ENCODE results near the gene CD79A. TPM values are rescaled to one million over a fixed set of nuclear protein-coding genes. Genes with fewer than 3 reads are reported as not detected.

CD79A gene
- total RNA-seq, 1 donor from 2014 or later: 0.36 TPM

DNA sequence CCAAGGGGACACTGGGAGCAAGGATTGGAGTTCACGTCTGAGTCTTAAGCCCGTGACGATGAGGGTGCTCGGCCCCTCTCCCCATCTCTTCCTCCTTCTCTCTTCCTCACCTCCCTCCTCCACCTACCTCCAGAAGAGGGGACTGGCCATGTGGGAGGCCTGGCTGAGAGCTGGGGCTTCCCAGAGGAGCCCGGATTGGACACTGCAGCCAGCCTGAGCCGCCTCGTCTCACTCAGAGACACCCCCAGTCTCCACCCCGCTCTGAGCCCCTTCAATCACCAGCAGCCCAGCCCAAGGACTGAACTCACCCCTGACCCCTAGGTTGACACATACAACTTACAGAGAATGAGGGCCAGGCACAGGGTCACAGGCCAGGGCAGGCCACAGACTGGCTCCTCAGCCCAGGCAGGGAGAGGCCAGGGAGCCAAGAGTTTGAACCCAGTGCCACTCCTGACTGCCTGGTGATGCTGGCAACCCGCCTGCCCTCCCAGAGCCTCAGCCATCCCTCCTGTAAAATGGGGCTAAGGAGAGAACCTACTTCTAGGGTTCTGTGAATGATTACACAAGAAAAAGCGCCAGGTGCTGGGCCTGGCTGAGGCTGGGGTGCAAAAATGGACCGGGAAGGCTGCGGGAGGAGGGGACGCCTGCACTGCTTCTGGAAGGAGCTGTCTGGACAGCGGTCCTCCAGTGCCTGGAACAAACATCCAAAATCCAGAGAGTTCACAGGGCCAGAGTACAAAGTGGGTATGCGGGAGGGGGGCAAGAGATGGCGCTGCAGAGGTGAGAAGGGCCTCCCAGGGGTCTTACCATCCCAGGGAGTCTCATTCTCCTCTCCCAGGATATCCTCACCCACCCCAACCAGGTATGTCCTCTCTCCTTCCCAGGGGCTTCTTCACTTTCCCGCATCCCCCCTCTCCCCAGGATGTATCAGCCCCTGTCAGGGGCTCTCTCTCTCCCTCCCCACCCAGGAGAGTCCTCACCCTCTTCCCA, 1.1 kb downstream of the CD79A start:
- TF ChIP-seq, protein P1, sequence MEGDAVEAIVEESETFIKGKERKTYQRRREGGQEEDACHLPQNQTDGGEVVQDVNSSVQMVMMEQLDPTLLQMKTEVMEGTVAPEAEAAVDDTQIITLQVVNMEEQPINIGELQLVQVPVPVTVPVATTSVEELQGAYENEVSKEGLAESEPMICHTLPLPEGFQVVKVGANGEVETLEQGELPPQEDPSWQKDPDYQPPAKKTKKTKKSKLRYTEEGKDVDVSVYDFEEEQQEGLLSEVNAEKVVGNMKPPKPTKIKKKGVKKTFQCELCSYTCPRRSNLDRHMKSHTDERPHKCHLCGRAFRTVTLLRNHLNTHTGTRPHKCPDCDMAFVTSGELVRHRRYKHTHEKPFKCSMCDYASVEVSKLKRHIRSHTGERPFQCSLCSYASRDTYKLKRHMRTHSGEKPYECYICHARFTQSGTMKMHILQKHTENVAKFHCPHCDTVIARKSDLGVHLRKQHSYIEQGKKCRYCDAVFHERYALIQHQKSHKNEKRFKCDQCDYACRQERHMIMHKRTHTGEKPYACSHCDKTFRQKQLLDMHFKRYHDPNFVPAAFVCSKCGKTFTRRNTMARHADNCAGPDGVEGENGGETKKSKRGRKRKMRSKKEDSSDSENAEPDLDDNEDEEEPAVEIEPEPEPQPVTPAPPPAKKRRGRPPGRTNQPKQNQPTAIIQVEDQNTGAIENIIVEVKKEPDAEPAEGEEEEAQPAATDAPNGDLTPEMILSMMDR (IDR thresholded peaks at IDR 0.05; ENCODE audit: unreplicated experiment): no peak
- no peak for DNase-seq (ENCODE audit: low spot score, unreplicated experiment)
- H3K9me3 Mint-ChIP-seq (ENCODE audit: low read depth): no peaks in the 10 kb centered on the region

DNA sequence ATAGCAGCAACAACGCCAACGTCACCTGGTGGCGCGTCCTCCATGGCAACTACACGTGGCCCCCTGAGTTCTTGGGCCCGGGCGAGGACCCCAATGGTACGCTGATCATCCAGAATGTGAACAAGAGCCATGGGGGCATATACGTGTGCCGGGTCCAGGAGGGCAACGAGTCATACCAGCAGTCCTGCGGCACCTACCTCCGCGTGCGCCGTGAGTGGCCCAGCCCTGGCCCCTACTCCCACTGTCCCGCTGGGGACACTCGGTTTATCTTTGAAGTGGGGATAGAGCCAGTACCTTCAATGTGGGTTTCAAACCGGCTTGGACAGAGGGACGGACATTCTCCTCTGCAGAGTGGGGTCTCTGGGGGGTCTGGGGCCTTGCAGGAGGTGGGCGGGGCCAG, 2.0 kb downstream of the CD79A start:
- Mint-ChIP-seq H3K27ac (no peak overlapping the region), H3K9me3 (ENCODE audit: low read depth) (no peaks in the 10 kb centered on the region), H3K4me1 (ENCODE audit: low read depth) (peaks cover 3% of the 10 kb centered on the region), H3K27me3 (peaks cover 30% of the 10 kb centered on the region), H3K36me3 (ENCODE audit: insufficient read depth) (no peaks in the 10 kb centered on the region), H3K4me3 (ENCODE audit: low read depth) (no peak overlapping the region)
- TF ChIP-seq, protein P1 (IDR thresholded peaks at IDR 0.05; ENCODE audit: unreplicated experiment): no peak
- no peak for DNase-seq (ENCODE audit: low spot score, unreplicated experiment)

More for the DNA sequence above, 1.1 kb downstream of the CD79A start:
- H3K27me3 Mint-ChIP-seq: peaks cover 24% of the 10 kb centered on the region
- no peak overlapping the region for H3K4me3 Mint-ChIP-seq (ENCODE audit: low read depth)
- H3K4me1 Mint-ChIP-seq (ENCODE audit: low read depth): peaks cover 3% of the 10 kb centered on the region
- H3K27ac Mint-ChIP-seq: no peak overlapping the region
- no peaks in the 10 kb centered on the region for H3K36me3 Mint-ChIP-seq (ENCODE audit: insufficient read depth)

DNA sequence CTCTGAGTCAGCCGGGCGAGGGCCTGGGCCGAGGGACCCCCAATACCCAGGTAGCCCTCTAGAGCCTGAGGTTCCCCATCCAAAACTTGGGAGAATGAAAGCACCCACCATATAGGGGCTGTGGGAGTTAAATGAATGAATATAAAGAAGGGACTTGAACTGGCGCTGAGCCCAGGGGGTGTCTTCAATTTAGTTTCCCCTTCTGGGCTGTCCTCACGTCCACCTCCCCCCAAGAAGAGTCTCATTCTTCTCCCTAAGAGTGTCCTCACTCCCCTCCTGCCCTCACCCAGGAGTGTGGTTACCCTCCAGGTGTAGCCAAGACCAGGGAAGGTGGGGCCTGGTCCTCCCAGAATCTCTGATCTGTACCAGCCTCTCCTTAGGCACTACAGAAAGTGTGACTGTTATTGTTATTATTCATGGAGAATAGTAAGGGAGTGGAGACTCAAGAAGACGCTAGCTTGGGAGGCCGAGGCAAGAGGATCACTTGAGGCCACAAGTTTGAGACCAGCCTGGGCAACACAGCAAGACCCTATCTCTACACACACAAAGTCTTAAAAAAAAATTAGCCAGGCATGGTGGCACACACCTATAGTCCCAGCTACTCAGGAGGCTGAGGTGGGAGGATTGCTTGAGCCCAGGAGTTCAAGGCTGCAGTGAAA, 2.7 kb downstream of the CD79A start:
- Mint-ChIP-seq H3K9me3 (ENCODE audit: low read depth) (no peaks in the 10 kb centered on the region), H3K27ac (no peak overlapping the region), H3K4me3 (ENCODE audit: low read depth) (no peak overlapping the region), H3K27me3 (peaks cover 30% of the 10 kb centered on the region), H3K4me1 (ENCODE audit: low read depth) (peaks cover 5% of the 10 kb centered on the region), H3K36me3 (ENCODE audit: insufficient read depth) (no peaks in the 10 kb centered on the region)
- DNase-seq (ENCODE audit: low spot score, unreplicated experiment): no peak
- TF ChIP-seq, protein P1 (IDR thresholded peaks at IDR 0.05; ENCODE audit: unreplicated experiment): no peak

DNA sequence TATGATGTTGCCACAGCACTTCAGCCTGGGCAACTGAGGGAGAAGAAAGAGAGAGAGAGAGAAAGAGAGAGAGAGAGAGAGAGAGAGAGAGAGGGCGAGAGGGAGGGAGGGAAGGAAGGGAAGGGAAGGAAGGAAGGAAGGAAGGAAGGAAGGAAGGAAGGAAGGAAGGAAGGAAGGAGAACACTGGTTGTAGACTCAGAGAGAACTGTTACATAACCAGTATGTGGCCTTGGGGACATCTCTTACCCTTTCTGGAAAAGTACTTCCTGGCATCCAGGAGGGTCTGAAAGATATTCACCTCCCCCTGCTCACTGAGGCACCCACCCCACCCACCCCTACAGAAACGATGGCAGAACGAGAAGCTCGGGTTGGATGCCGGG, 3.2 kb downstream of the CD79A start:
- H3K27me3 Mint-ChIP-seq: peaks cover 30% of the 10 kb centered on the region
- no peaks in the 10 kb centered on the region for H3K36me3 Mint-ChIP-seq (ENCODE audit: insufficient read depth)

More for the DNA sequence above, 3.2 kb downstream of the CD79A start:
- H3K27ac Mint-ChIP-seq: no peak overlapping the region
- no peak for DNase-seq (ENCODE audit: low spot score, unreplicated experiment)
- no peak overlapping the region for H3K4me3 Mint-ChIP-seq (ENCODE audit: low read depth)
- peaks cover 8% of the 10 kb centered on the region for H3K4me1 Mint-ChIP-seq (ENCODE audit: low read depth)
- TF ChIP-seq, protein P1 (IDR thresholded peaks at IDR 0.05; ENCODE audit: unreplicated experiment): no peak
- no peaks in the 10 kb centered on the region for H3K9me3 Mint-ChIP-seq (ENCODE audit: low read depth)

All from progenitor cell of endocrine pancreas (in vitro differentiated cells).